KMS-11 (cell line): ENCODE results near the gene HOXA3.

Experiments
- H2AFZ ChIP-seq: fragments of 200-600 bp; sonication (generic); 2 replicates; pipeline ENCODE4 v1.6.1; 2016; ENCODE audit warnings: antibody characterized with exemption, mixed run types, low read depth
- H3K27ac ChIP-seq: fragments of 200-600 bp; sonication (generic); 2 replicates; pipeline ENCODE4 v1.6.1; 2016; ENCODE audit warnings: mild to moderate bottlenecking, mixed run types
- H3K27me3 ChIP-seq: fragments of 200-600 bp; sonication (generic); 2 replicates; pipeline ENCODE4 v1.6.1; 2017; ENCODE audit warnings: mild to moderate bottlenecking, low read depth, mixed run types, moderate library complexity; ENCODE audit not compliant: insufficient read depth
- H3K36me3 ChIP-seq: fragments of 200-600 bp; sonication (generic); 2 replicates; pipeline ENCODE4 v1.6.1; 2017; ENCODE audit warnings: mild to moderate bottlenecking, mixed run types; ENCODE audit not compliant: insufficient read depth
- H3K4me1 ChIP-seq: fragments of 200-600 bp; sonication (generic); 2 replicates; pipeline ENCODE4 v1.6.1; 2016; ENCODE audit warnings: mild to moderate bottlenecking, low read depth, mixed run types; ENCODE audit not compliant: poor library complexity, severe bottlenecking
- H3K4me2 ChIP-seq: fragments of 200-600 bp; sonication (generic); 2 replicates; pipeline ENCODE4 v1.7.0; 2016; ENCODE audit warnings: mild to moderate bottlenecking, mixed run types
- H3K4me3 ChIP-seq: fragments of 200-600 bp; sonication (generic); IDR thresholded peaks from 2 replicates; pipeline ENCODE4 v1.6.1; 2017; ENCODE audit warnings: low read depth, low read length, mixed read lengths; ENCODE audit not compliant: insufficient read depth
- H3K79me2 ChIP-seq: fragments of 200-600 bp; sonication (generic); 2 replicates; pipeline ENCODE4 v1.6.1; 2016; ENCODE audit warnings: low read depth, mixed run types; ENCODE audit not compliant: insufficient read depth
- H3K9ac ChIP-seq: fragments of 200-600 bp; sonication (generic); 2 replicates; pipeline ENCODE4 v1.6.1; 2016; ENCODE audit warnings: mild to moderate bottlenecking, mixed run types
- H4K20me1 ChIP-seq: fragments of 200-600 bp; sonication (generic); 2 replicates; pipeline ENCODE4 v1.6.1; 2016; ENCODE audit warnings: mild to moderate bottlenecking, mixed run types; ENCODE audit not compliant: insufficient read depth
- CTCF ChIP-seq: fragments of 200-600 bp; sonication (generic); conservative IDR thresholded peaks from 2 replicates; pipeline ENCODE4 v1.6.1; 2017; ENCODE audit warnings: low read depth, mild to moderate bottlenecking, antibody characterized with exemption, low read length, moderate library complexity, mixed read lengths

The HOXA3 gene

GRCh38 chr7:27198871-27199801 lies 46.8 kb upstream of the HOXA3 start:
- no peak overlapping the region for H3K4me2 ChIP-seq
- H3K36me3 ChIP-seq = no peaks in the 10 kb centered on the region
- H3K27me3 ChIP-seq = no peaks in the 10 kb centered on the region
- no peak overlapping the region for H3K9ac ChIP-seq
- no peaks in the 10 kb centered on the region for H3K79me2 ChIP-seq
- no peaks in the 10 kb centered on the region for H4K20me1 ChIP-seq
- H3K27ac ChIP-seq = no peak overlapping the region
- no peak overlapping the region for H2AFZ ChIP-seq
- H3K4me1 ChIP-seq = peaks cover 3% of the 10 kb centered on the region
- no peak overlapping the region for H3K4me3 ChIP-seq
- TF ChIP-seq CTCF = no peak

GRCh38 chr7:27198138-27198841 lies 45.9 kb upstream of the HOXA3 start:
- no peak overlapping the region for H3K27ac ChIP-seq
- no peaks in the 10 kb centered on the region for H3K27me3 ChIP-seq
- H3K4me2 ChIP-seq = no peak overlapping the region
- H4K20me1 ChIP-seq = no peaks in the 10 kb centered on the region
- H3K36me3 ChIP-seq = no peaks in the 10 kb centered on the region
- no peak overlapping the region for H2AFZ ChIP-seq
- H3K79me2 ChIP-seq = no peaks in the 10 kb centered on the region
- TF ChIP-seq CTCF = no peak
- no peak overlapping the region for H3K4me3 ChIP-seq
- H3K4me1 ChIP-seq = peaks cover 3% of the 10 kb centered on the region
- H3K9ac ChIP-seq = no peak overlapping the region

GRCh38 chr7:27197137-27198042 lies 45.0 kb upstream of the HOXA3 start:
- Histone ChIP-seq H3K9ac (no peak overlapping the region), H3K27me3 (no peaks in the 10 kb centered on the region), H3K4me1 (peaks cover 3% of the 10 kb centered on the region), H3K36me3 (no peaks in the 10 kb centered on the region), H2AFZ (no peak overlapping the region), H3K27ac (no peak overlapping the region), H3K79me2 (no peaks in the 10 kb centered on the region), H3K4me3 (no peak overlapping the region), H4K20me1 (no peaks in the 10 kb centered on the region), H3K4me2 (no peak overlapping the region)
- no peak for TF ChIP-seq CTCF

- Histone ChIP-seq H3K4me3 (no peak overlapping the region), H3K9ac (no peak overlapping the region), H3K4me2 (no peak overlapping the region), H2AFZ (no peak overlapping the region), H4K20me1 (no peaks in the 10 kb centered on the region), H3K79me2 (no peaks in the 10 kb centered on the region), H3K27me3 (no peaks in the 10 kb centered on the region), H3K36me3 (no peaks in the 10 kb centered on the region), H3K27ac (no peak overlapping the region), H3K4me1 (peaks cover 3% of the 10 kb centered on the region)
- TF ChIP-seq CTCF = peak; percentile 96
Measured at GRCh38 chr7:27196287-27196767, 43.9 kb upstream of the HOXA3 start.
